Measurements from ENCODE around the gene NINL.
"Not testable (repeated sequence)": the region's sequence is repeated elsewhere in the genome, so short reads cannot be mapped to it uniquely, and the experiment has no call there.

Gene NINL

GRCh38 chr20:25553819-25554296 lies 31.5 kb downstream of the NINL start:
- DNase-seq (ENCODE audit: low read depth in 2 of 2, low spot score in 1 of 2): no peak

- no peak for DNase-seq (ENCODE audit: low read depth in 2 of 2, low spot score in 1 of 2)
Measured at GRCh38 chr20:25552977-25553376, 32.4 kb downstream of the NINL start.

- DNase-seq (ENCODE audit: low read depth in 2 of 2, low spot score in 1 of 2): no peak
Measured at GRCh38 chr20:25551413-25552215, 33.7 kb downstream of the NINL start.

GRCh38 chr20:25550645-25551337 lies 34.5 kb downstream of the NINL start:
- DNase-seq (ENCODE audit: low read depth in 2 of 2, low spot score in 1 of 2): not testable (repeated sequence)

GRCh38 chr20:25549843-25550477 lies 35.4 kb downstream of the NINL start:
- no peak for DNase-seq (ENCODE audit: low read depth in 2 of 2, low spot score in 1 of 2)

- DNase-seq (ENCODE audit: low read depth in 2 of 2, low spot score in 1 of 2): no peak
Measured at GRCh38 chr20:25549172-25549773, 36.1 kb downstream of the NINL start.

- DNase-seq (ENCODE audit: low read depth in 2 of 2, low spot score in 1 of 2): no peak
Measured at GRCh38 chr20:25548613-25549086, 36.7 kb downstream of the NINL start.

GRCh38 chr20:25547999-25548398 lies 37.3 kb downstream of the NINL start:
- no peak for DNase-seq (ENCODE audit: low read depth in 2 of 2, low spot score in 1 of 2)

- no peak for DNase-seq (ENCODE audit: low read depth in 2 of 2, low spot score in 1 of 2)
Measured at GRCh38 chr20:25547063-25547462, 38.3 kb downstream of the NINL start.

GRCh38 chr20:25546048-25546447 lies 39.3 kb downstream of the NINL start:
- no peak for DNase-seq (ENCODE audit: low read depth in 2 of 2, low spot score in 1 of 2)

GRCh38 chr20:25545171-25545570 lies 40.2 kb downstream of the NINL start:
- DNase-seq (ENCODE audit: low read depth in 2 of 2, low spot score in 1 of 2): no peak

GRCh38 chr20:25544734-25545133 lies 40.6 kb downstream of the NINL start:
- no peak for DNase-seq (ENCODE audit: low read depth in 2 of 2, low spot score in 1 of 2)

GRCh38 chr20:25544311-25544710 lies 41.0 kb downstream of the NINL start:
- no peak for DNase-seq (ENCODE audit: low read depth in 2 of 2, low spot score in 1 of 2)

GRCh38 chr20:25543068-25543467 lies 42.3 kb downstream of the NINL start:
- no peak for DNase-seq (ENCODE audit: low read depth in 2 of 2, low spot score in 1 of 2)

GRCh38 chr20:25541676-25542075 lies 43.7 kb downstream of the NINL start:
- DNase-seq (ENCODE audit: low read depth in 2 of 2, low spot score in 1 of 2): no peak

GRCh38 chr20:25539742-25540672 lies 45.3 kb downstream of the NINL start:
- no peak for DNase-seq (ENCODE audit: low read depth in 2 of 2, low spot score in 1 of 2)

GRCh38 chr20:25538838-25539665 lies 46.3 kb downstream of the NINL start:
- no peak for DNase-seq (ENCODE audit: low read depth in 2 of 2, low spot score in 1 of 2)

- DNase-seq (ENCODE audit: low read depth in 2 of 2, low spot score in 1 of 2): no peak
Measured at GRCh38 chr20:25537890-25538289, 47.4 kb downstream of the NINL start.

- no peak for DNase-seq (ENCODE audit: low read depth in 2 of 2, low spot score in 1 of 2)
Measured at GRCh38 chr20:25535762-25536161, 49.6 kb downstream of the NINL start.

All from stimulated activated CD8-positive, alpha-beta memory T cell treated with anti-CD3 and anti-CD28 coated beads, Interleukin-4, amount 100 ng/mL, for 1 hour (primary cell).